Right forelimb (tissue), 1 donor: ENCODE results near the gene SETSIP.
"Not testable (repeated sequence)": the region's sequence is repeated elsewhere in the genome, so short reads cannot be mapped to it uniquely, and the experiment has no call there.

Source experiments
- DNase-seq: peaks from one replicate; pipeline ENCODE4 v3.0.0-alpha.2; 2018

Gene SETSIP

DNA sequence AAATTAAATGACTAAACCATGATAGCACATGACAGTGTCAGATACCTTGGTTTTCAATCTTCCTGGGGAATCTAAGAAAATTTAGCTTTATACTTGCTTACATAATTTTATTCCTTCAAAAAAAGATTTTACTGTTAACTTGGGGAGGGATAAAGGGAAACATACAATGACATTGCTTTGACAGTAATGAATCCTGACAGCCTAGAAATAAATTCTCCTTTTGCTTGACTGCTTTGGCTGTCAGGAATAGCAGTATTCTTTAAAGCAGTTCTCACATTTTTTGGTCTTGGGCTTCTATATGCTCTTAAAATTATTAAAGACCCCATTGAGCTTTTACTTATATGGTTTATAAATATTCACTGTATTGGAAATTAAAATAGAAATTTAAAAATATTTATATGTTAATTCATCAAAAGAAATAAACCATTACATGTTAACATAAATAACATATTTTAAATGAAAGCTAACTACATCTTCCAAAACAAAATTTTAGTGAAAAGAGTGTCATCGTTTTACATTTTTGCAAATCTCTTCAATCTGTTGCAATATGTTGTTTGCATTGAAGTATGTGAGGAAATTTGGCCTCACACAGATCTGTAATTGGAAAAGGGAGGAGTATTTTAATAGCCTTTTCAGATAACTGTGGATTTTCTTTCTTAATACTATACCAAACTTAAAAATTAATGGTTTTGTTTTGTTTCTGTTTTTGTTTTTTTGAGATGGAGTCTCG, 29.3 kb downstream of the SETSIP start:
- DNase-seq, result no peak

DNA sequence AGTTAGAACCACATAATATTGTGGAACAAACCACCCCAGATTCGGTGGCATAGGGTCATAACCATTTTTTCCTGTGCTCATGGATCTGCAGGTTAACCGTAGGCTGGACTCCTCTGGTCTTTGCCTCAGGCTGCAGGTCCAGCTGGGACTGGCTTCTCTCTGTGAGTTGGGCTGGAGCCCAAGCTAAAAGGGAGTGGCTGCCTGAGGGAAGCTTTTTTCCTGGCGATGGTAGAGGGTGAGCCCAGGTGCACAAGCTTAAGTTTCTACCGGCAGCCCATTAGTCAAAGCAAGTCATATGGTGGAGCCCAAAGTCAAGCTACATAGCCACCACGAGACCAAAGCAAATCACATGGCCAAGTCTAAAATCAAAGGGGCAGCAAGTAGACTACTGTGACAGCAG, 31.6 kb downstream of the SETSIP start:
- DNase-seq, result no peak

DNA sequence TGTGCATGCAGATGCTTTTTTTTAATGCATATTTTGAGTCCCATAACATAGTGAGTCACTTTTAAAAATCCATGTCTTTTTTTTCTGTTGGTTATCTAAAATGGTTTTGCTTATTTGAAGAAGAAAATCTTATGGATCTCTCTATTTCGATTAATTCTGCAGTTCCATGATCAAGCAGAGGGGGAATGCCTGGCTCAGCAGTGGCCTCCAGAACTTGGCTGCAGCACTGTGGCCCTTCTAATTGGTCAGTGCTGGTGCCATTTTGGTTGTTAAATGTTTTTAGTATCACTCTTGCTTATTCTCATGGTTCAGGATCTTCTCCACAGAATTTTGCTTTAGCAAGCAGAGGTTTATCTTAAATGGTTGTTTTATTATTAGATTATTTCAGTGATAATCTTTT, 34.2 kb downstream of the SETSIP start:
- no peak for DNase-seq

- no peak for DNase-seq
These were observed 36.4 kb downstream of the SETSIP start for GRCh38 chr1:92038695-92039346.

GRCh38 chr1:92037400-92037799, 37.8 kb downstream of the SETSIP start:
- no peak for DNase-seq

DNA sequence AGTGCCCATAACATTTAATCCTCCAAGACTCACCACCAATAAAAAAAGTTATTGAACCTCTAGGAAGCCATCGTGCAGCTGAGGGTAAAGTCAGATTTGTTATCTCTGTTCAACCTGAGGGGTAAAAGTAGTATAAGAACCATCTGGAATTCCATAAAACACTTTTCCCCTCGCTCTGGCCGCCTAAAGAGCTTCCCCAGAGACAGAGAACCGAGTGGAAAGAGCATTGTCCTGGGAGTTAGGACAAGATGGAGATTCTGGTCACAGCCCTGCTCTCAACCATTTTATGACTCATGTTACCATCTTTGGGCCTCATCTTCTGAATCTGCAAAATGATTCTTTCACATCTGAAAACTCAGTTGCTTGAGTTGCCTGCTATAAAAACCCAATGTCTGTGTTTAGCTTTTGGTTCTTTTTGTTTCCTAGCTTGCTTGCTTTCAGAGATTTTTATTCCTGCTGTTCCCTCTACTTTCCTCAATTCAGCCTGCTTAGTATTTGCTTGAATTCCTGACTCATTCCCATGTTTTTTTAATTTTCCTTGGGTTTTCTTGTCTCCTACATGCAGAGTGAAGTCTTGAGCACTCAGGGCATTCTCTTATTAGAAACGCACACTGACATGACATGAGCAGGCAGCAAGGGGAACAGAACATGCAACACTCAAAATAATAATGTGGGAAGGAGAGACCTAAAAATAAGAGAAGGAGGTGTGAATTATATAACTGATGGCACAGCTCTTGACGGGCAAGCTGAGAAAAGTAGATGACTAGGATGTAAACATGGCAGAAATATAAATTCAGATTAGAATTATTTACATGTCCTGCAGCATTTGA, 43.7 kb downstream of the SETSIP start:
- no peak for DNase-seq

- DNase-seq, result no peak
These were observed 44.5 kb downstream of the SETSIP start for GRCh38 chr1:92030656-92031107.

GRCh38 chr1:92029241-92029922, 45.8 kb downstream of the SETSIP start:
- DNase-seq, result no peak

GRCh38 chr1:92026806-92027205, 48.4 kb downstream of the SETSIP start:
- DNase-seq, result no peak

GRCh38 chr1:92026042-92026441, 49.2 kb downstream of the SETSIP start:
- DNase-seq, result not testable (repeated sequence)
